HepG2 (cell line): ENCODE measurements around the gene ADAR. TPM values are rescaled to one million over a fixed set of nuclear protein-coding genes. Genes with fewer than 3 reads are reported as not detected.

Experiments used
- ASH2L ChIP-seq: fragments of 300-600, 200-600 bp; sonication (generic); IDR thresholded peaks from 2 replicates; pipeline ENCODE4 v1.7.0; 2017; ENCODE audit warnings: low read depth, mild to moderate bottlenecking, moderate library complexity, mixed read lengths, low read length; ENCODE audit not compliant: insufficient read length
- KLF12 ChIP-seq: sonication (generic); formaldehyde crosslinking; IDR thresholded peaks from 2 replicates; pipeline ENCODE4 v1.4.0; 2020; ENCODE audit warnings: missing genetic modification reagents, borderline replicate concordance
- ONECUT2 ChIP-seq: sonication (generic); formaldehyde crosslinking; IDR thresholded peaks from 2 replicates; pipeline ENCODE4 v1.4.0; 2020; ENCODE audit warnings: missing genetic modification reagents
- PCBP1 ChIP-seq: fragments of 200-400 bp; formaldehyde crosslinking; IDR thresholded peaks from 2 replicates; pipeline ENCODE4 v1.6.1; 2017; ENCODE audit warnings: mild to moderate bottlenecking, low read depth, low read length, borderline replicate concordance
- PHF21A ChIP-seq: sonication (generic); formaldehyde crosslinking; IDR thresholded peaks from 2 replicates; pipeline ENCODE4 v1.5.0; 2020; ENCODE audit warnings: mild to moderate bottlenecking, missing genetic modification reagents
- TRIM24 ChIP-seq: sonication (generic); formaldehyde crosslinking; IDR thresholded peaks from 2 replicates; pipeline ENCODE4 v1.8.0; 2022; ENCODE audit warnings: mild to moderate bottlenecking, missing genetic modification reagents
- YEATS4 ChIP-seq: sonication (generic); formaldehyde crosslinking; IDR thresholded peaks from 2 replicates; pipeline ENCODE4 v1.4.0; 2020; ENCODE audit warnings: missing genetic modification reagents, borderline replicate concordance
- ZC3H4 ChIP-seq: sonication (generic); formaldehyde crosslinking; IDR thresholded peaks from 2 replicates; pipeline ENCODE4 v1.4.0; 2020; ENCODE audit warnings: missing genetic modification reagents, borderline replicate concordance
- ZNF546 ChIP-seq: sonication (generic); formaldehyde crosslinking; conservative IDR thresholded peaks from 2 replicates; pipeline ENCODE4 v1.8.1; 2023; ENCODE audit warnings: mild to moderate bottlenecking, missing genetic modification reagents
- ZNF747 ChIP-seq: sonication (generic); formaldehyde crosslinking; IDR thresholded peaks from 2 replicates; pipeline ENCODE4 v1.8.1; 2023; ENCODE audit warnings: missing genetic modification reagents, mild to moderate bottlenecking, borderline replicate concordance
- polyA plus RNA-seq, 8 experiments: library from polyadenylated mRNA; depleted of rRNA in 3 of 8; stranded (reverse) in 7 of 8; unstranded in 1 of 8; fragments of >200 nt; fragmentation: Illumina TruSeq in 4 of 8; extraction: Trizol in 4 of 8; gene quantifications; 2 replicates each; pipeline versions ENCODE4 v1.2.1 to v1.2.3, GENCODE V29; 2011 to 2016; ENCODE audit warnings: low read depth in 4 of 8, missing spikeins in 1 of 8, mixed read lengths in 1 of 8; ENCODE audit not compliant: insufficient read depth in 1 of 8
- total RNA-seq, 5 experiments: library from RNA; depleted of rRNA; stranded (reverse); fragments of >200 nt; fragmentation: Illumina TruSeq; extraction: Trizol; gene quantifications; 2 replicates each; pipeline ENCODE4 v1.2.3, GENCODE V29; 2016; ENCODE audit warnings: low read depth in 1 of 5
- TF ChIP-seq, protein P1 (sequence below): sonication (generic); formaldehyde crosslinking; IDR thresholded peaks from 2 replicates; pipeline ENCODE4 v1.4.0; 2020; ENCODE audit warnings: missing genetic modification reagents
- TF ChIP-seq, protein P2 (sequence below), 2 experiments: sonication (generic) in 1 of 2; formaldehyde crosslinking in 1 of 2; IDR thresholded peaks; 2 replicates each; pipeline versions ENCODE4 v1.6.1 to v1.9.0; 2014 to 2022; ENCODE audit warnings: antibody characterized with exemption in 1 of 2, borderline replicate concordance in 1 of 2, inconsistent platforms in 1 of 2, low read depth in 1 of 2, missing genetic modification reagents in 1 of 2
- TF ChIP-seq, protein P3 (sequence below): sonication (generic); formaldehyde crosslinking; IDR thresholded peaks from 2 replicates; pipeline ENCODE4 v1.4.0; 2020; ENCODE audit warnings: missing genetic modification reagents
- TF ChIP-seq, protein P4 (sequence below): sonication (generic); formaldehyde crosslinking; IDR thresholded peaks from 2 replicates; pipeline ENCODE4 v1.4.0; 2020; ENCODE audit warnings: missing genetic modification reagents
- TF ChIP-seq, protein P5 (sequence below): IDR thresholded peaks from 2 replicates; pipeline ENCODE4 v1.6.1; 2012; ENCODE audit warnings: low read depth, low read length, improper control_type of control experiment

ADAR gene
- total and polyA plus RNA-seq, 2 of the 13 experiments (the other 11 are each of a cell fraction or from before 2014, with no cell fraction given): 70.8 to 86.2 TPM

DNA sequence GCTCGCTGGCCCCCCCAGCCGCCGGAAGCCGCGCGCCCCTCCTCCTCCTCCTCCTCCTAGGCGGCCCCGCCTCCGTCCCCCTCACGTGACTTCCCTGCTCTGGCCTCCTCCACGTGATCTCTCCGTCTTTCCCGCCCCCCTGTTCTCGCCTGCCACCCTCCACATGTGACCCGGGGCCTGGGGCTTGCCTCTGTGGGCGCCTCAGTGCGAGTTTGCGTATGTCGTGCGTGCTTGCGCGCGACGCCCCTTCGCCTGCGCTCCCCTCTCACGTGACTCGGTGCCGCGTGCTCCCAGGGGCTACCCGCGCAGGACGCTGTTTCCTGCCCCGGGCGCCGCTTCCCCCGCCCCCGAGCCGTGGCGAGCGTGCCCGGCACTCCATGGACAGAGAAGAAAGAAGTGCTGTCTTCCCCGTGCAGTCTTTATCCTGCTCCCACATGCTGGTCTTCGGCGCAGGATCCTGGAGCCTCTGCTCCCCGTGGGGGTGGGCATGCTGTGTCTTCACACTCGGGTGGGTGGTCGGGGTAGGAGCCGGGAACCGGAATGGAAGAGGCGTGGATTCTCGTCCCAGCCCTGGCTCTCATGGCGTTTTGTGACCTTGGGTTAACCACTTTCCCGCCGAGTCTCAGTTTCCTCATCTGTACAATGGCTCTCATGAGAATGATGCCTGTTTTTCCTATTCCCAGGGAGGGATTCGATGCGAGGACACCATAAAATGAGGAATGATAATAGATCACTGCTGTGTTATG is 49.1 kb downstream of the ADAR start (continued):
- TF ChIP-seq, protein P1, sequence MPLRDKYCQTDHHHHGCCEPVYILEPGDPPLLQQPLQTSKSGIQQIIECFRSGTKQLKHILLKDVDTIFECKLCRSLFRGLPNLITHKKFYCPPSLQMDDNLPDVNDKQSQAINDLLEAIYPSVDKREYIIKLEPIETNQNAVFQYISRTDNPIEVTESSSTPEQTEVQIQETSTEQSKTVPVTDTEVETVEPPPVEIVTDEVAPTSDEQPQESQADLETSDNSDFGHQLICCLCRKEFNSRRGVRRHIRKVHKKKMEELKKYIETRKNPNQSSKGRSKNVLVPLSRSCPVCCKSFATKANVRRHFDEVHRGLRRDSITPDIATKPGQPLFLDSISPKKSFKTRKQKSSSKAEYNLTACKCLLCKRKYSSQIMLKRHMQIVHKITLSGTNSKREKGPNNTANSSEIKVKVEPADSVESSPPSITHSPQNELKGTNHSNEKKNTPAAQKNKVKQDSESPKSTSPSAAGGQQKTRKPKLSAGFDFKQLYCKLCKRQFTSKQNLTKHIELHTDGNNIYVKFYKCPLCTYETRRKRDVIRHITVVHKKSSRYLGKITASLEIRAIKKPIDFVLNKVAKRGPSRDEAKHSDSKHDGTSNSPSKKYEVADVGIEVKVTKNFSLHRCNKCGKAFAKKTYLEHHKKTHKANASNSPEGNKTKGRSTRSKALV (CRISPR knock-in tag): peak; percentile 92
- TF ChIP-seq, protein P2, sequence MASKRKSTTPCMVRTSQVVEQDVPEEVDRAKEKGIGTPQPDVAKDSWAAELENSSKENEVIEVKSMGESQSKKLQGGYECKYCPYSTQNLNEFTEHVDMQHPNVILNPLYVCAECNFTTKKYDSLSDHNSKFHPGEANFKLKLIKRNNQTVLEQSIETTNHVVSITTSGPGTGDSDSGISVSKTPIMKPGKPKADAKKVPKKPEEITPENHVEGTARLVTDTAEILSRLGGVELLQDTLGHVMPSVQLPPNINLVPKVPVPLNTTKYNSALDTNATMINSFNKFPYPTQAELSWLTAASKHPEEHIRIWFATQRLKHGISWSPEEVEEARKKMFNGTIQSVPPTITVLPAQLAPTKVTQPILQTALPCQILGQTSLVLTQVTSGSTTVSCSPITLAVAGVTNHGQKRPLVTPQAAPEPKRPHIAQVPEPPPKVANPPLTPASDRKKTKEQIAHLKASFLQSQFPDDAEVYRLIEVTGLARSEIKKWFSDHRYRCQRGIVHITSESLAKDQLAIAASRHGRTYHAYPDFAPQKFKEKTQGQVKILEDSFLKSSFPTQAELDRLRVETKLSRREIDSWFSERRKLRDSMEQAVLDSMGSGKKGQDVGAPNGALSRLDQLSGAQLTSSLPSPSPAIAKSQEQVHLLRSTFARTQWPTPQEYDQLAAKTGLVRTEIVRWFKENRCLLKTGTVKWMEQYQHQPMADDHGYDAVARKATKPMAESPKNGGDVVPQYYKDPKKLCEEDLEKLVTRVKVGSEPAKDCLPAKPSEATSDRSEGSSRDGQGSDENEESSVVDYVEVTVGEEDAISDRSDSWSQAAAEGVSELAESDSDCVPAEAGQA (IDR thresholded peaks at IDR 0.05; ENCODE audit: low read depth): peak; percentile 70
- TF ChIP-seq, protein P2 (CRISPR knock-in tag; IDR thresholded peaks at IDR 0.05; ENCODE audit: borderline replicate concordance): peak; percentile 92
- TF ChIP-seq ASH2L (peak; percentile 48), PHF21A (CRISPR knock-in tag) (0 out of 2 replicates have a peak, but pooled peaks have one; percentile 63), PCBP1 (peak; percentile 60; the same call in 1 of the 2 replicates), YEATS4 (CRISPR knock-in tag) (peak; percentile 57; the same call in 1 of the 2 replicates), ZC3H4 (CRISPR knock-in tag) (peak; percentile 21; the same call in 1 of the 2 replicates), KLF12 (peak; percentile 86; the same call in 1 of the 2 replicates), ONECUT2 (peak; percentile 39; the same call in 1 of the 2 replicates), TRIM24 (CRISPR knock-in tag) (no peak), ZNF546 (CRISPR knock-in tag) (peak; percentile 97), ZNF747 (CRISPR knock-in tag) (peak; percentile 100)
- TF ChIP-seq, protein P3, sequence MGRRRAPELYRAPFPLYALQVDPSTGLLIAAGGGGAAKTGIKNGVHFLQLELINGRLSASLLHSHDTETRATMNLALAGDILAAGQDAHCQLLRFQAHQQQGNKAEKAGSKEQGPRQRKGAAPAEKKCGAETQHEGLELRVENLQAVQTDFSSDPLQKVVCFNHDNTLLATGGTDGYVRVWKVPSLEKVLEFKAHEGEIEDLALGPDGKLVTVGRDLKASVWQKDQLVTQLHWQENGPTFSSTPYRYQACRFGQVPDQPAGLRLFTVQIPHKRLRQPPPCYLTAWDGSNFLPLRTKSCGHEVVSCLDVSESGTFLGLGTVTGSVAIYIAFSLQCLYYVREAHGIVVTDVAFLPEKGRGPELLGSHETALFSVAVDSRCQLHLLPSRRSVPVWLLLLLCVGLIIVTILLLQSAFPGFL (CRISPR knock-in tag): no peak
- TF ChIP-seq, protein P4, sequence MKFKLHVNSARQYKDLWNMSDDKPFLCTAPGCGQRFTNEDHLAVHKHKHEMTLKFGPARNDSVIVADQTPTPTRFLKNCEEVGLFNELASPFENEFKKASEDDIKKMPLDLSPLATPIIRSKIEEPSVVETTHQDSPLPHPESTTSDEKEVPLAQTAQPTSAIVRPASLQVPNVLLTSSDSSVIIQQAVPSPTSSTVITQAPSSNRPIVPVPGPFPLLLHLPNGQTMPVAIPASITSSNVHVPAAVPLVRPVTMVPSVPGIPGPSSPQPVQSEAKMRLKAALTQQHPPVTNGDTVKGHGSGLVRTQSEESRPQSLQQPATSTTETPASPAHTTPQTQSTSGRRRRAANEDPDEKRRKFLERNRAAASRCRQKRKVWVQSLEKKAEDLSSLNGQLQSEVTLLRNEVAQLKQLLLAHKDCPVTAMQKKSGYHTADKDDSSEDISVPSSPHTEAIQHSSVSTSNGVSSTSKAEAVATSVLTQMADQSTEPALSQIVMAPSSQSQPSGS (CRISPR knock-in tag): peak; percentile 68; the same call in 1 of the 2 replicates
- TF ChIP-seq, protein P5, sequence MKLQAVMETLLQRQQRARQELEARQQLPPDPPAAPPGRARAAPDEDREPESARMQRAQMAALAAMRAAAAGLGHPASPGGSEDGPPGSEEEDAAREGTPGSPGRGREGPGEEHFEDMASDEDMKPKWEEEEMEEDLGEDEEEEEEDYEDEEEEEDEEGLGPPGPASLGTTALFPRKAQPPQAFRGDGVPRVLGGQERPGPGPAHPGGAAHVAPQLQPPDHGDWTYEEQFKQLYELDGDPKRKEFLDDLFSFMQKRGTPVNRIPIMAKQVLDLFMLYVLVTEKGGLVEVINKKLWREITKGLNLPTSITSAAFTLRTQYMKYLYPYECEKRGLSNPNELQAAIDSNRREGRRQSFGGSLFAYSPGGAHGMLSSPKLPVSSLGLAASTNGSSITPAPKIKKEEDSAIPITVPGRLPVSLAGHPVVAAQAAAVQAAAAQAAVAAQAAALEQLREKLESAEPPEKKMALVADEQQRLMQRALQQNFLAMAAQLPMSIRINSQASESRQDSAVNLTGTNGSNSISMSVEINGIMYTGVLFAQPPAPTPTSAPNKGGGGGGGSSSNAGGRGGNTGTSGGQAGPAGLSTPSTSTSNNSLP: no peak
